Gastrocnemius medialis (tissue), 4 donors: ENCODE results near the gene PIGX. TPM values are rescaled to one million over a fixed set of nuclear protein-coding genes. Genes with fewer than 3 reads are reported as not detected.

Source experiments
- ATAC-seq, 2 donors: fragments of 150-250 bp; one replicate each; pipeline ENCODE4 v1.9.1; 2016
- DNase-seq, 2 donors: peaks; one replicate each; pipeline ENCODE4 v3.0.0-alpha.2; 2019
- H3K27ac ChIP-seq, 4 donors: fragments of 200-600 bp; sonication (generic); 1 replicate in 1 of 4; 2 replicates in 3 of 4; pipeline ENCODE4 v1.5.1; 2016 to 2018; ENCODE audit warnings: mild to moderate bottlenecking in 2 of 4, moderate library complexity in 1 of 4
- H3K27me3 ChIP-seq, 3 donors: fragments of 200-600 bp; sonication (generic) in 2 of 3; 1 replicate in 1 of 3; 2 replicates in 2 of 3; pipeline versions ENCODE4 v1.5.1 to v1.6.0; 2016 to 2019; ENCODE audit warnings: mild to moderate bottlenecking in 1 of 3, moderate library complexity in 1 of 3
- H3K36me3 ChIP-seq, 2 donors: fragments of 200-600 bp; sonication (generic) in 1 of 2; one replicate each; pipeline ENCODE4 v1.5.1; 2017 to 2018
- H3K4me1 ChIP-seq, 2 donors: fragments of 200-600 bp; sonication (generic) in 1 of 2; one replicate each; pipeline ENCODE4 v1.5.1; 2016 to 2017; ENCODE audit warnings: mild to moderate bottlenecking in 2 of 2
- H3K4me3 ChIP-seq, 4 donors: fragments of 200-600 bp; sonication (generic) in 3 of 4; 1 replicate in 1 of 4; 2 replicates in 3 of 4; pipeline ENCODE4 v1.5.1; 2016 to 2019; ENCODE audit warnings: mild to moderate bottlenecking in 2 of 4
- H3K9me3 ChIP-seq, 3 donors: fragments of 200-600 bp; sonication (generic) in 2 of 3; 1 replicate in 1 of 3; 2 replicates in 2 of 3; pipeline ENCODE4 v1.5.1; 2016 to 2019
- POLR2A ChIP-seq, 2 donors: fragments of 450-650 bp; IDR thresholded peaks; one replicate each; pipeline ENCODE4 v1.6.1; 2017; ENCODE audit warnings: antibody characterized with exemption in 2 of 2, mild to moderate bottlenecking in 2 of 2, moderate library complexity in 2 of 2
- in situ Hi-C, 4 donors: fragments of 200-750 bp; cut with MboI; loops; one replicate each; pipeline versions ENCODE4 v1.15.0 to v1.8.0; 2017; ENCODE audit warnings: low sequenced_read_pairs in 4 of 4
- intact Hi-C: fragments of 100-400 bp; cut with DNase I; formaldehyde crosslinking; loops from one replicate; pipeline ENCODE4 v1.15.1; 2023; ENCODE audit warnings: low total_unique reads
- total RNA-seq, 4 donors: library from RNA; depleted of rRNA; stranded (reverse); fragments of >200 nt; gene quantifications; one replicate each; pipeline versions ENCODE4 v1.1.0 to v1.2.3, GENCODE V29; 2016
- TF ChIP-seq, protein P1 (sequence below), 5 experiments: fragments of 450-650 bp in 3 of 5; fragments of 200-600 bp in 2 of 5; sonication (generic) in 2 of 5; IDR thresholded peaks in 4 of 5; conservative IDR thresholded peaks in 1 of 5; 1 replicate in 4 of 5; 2 replicates in 1 of 5; pipeline ENCODE4 v1.5.1; 2016 to 2019; ENCODE audit warnings: antibody characterized with exemption in 5 of 5, mild to moderate bottlenecking in 3 of 5, moderate library complexity in 3 of 5

PIGX gene
- total RNA-seq, 4 donors from 2014 or later, result 13.2 to 35.1 (median 28.8) TPM

DNA sequence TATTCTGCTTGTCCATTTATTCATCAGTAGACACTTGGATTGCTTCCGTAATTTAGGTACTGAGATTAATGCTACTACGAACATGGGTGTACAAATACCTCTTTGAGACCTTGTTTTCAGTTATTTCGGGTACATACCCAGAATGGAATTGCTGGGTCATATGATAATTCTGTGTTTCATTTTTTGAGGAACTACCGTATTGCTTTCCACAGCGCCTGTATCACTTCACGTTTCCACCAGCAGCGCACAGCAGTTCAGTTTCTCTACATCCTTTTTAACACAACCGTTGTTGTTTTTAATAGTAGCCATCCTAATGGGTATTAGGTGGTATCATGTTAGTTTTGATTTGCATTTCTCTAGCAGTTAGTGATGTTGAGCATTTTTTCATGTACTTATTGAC is 36.9 kb downstream of the PIGX start:
- TF ChIP-seq, protein P1, sequence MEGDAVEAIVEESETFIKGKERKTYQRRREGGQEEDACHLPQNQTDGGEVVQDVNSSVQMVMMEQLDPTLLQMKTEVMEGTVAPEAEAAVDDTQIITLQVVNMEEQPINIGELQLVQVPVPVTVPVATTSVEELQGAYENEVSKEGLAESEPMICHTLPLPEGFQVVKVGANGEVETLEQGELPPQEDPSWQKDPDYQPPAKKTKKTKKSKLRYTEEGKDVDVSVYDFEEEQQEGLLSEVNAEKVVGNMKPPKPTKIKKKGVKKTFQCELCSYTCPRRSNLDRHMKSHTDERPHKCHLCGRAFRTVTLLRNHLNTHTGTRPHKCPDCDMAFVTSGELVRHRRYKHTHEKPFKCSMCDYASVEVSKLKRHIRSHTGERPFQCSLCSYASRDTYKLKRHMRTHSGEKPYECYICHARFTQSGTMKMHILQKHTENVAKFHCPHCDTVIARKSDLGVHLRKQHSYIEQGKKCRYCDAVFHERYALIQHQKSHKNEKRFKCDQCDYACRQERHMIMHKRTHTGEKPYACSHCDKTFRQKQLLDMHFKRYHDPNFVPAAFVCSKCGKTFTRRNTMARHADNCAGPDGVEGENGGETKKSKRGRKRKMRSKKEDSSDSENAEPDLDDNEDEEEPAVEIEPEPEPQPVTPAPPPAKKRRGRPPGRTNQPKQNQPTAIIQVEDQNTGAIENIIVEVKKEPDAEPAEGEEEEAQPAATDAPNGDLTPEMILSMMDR (IDR thresholded peaks at IDR 0.05 in 4 of 5, conservative IDR thresholded peaks at IDR 0.05 in 1 of 5), result no peak
- no peak for TF ChIP-seq POLR2A (IDR thresholded peaks at IDR 0.05)
- ATAC-seq (no peak), DNase-seq (no peak)
- H3K9me3 ChIP-seq, result no peaks in the 10 kb centered on the region
- H3K36me3 ChIP-seq, result no peaks in the 10 kb centered on the region
- in situ Hi-C loops, result loop anchor here in 1 of 4 donors (10.0 kb wide), 1 partner anchor 46 kb away; no protein-coding TSS in a partner anchor
- no peak overlapping the region for H3K4me3 ChIP-seq
- H3K27me3 ChIP-seq, result no peaks in the 10 kb centered on the region
- H3K27ac ChIP-seq, result no peak overlapping the region
- intact Hi-C loops, result no loop called here
- H3K4me1 ChIP-seq, result peaks cover 0 to 9% of the 10 kb centered on the region in 2 donors

DNA sequence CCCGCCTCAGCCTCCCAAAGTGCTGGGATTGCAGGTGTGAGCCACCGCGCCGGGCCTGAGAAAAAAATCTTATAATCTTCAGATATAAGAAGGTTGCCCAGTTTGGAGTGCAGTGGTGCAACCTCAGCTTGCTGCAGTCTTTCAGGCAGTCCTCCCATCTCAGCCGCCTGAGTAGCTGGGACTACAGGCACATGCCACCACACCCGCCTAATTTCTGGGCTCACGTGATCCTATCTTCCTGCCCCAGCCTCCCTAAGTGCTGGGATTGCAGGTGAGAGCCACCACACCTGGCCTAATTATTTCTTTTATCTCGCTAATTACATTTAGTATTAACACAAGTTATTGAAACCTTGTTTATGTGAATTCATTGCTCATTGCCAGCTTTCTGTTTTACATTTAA is 41.0 kb downstream of the PIGX start:
- no peak for TF ChIP-seq POLR2A (IDR thresholded peaks at IDR 0.05)
- TF ChIP-seq, protein P1 (IDR thresholded peaks at IDR 0.05 in 4 of 5, conservative IDR thresholded peaks at IDR 0.05 in 1 of 5), result no peak
- Histone ChIP-seq H3K27ac (no peak overlapping the region), H3K27me3 (no peaks in the 10 kb centered on the region), H3K36me3 (peaks cover 0 to 5% of the 10 kb centered on the region in 2 donors), H3K9me3 (no peaks in the 10 kb centered on the region), H3K4me3 (no peak overlapping the region), H3K4me1 (peaks cover 3 to 21% of the 10 kb centered on the region in 2 donors)
- DNase-seq (no peak), ATAC-seq (no peak)
- intact Hi-C loops (no loop called here), in situ Hi-C loops (no loop called here)

DNA sequence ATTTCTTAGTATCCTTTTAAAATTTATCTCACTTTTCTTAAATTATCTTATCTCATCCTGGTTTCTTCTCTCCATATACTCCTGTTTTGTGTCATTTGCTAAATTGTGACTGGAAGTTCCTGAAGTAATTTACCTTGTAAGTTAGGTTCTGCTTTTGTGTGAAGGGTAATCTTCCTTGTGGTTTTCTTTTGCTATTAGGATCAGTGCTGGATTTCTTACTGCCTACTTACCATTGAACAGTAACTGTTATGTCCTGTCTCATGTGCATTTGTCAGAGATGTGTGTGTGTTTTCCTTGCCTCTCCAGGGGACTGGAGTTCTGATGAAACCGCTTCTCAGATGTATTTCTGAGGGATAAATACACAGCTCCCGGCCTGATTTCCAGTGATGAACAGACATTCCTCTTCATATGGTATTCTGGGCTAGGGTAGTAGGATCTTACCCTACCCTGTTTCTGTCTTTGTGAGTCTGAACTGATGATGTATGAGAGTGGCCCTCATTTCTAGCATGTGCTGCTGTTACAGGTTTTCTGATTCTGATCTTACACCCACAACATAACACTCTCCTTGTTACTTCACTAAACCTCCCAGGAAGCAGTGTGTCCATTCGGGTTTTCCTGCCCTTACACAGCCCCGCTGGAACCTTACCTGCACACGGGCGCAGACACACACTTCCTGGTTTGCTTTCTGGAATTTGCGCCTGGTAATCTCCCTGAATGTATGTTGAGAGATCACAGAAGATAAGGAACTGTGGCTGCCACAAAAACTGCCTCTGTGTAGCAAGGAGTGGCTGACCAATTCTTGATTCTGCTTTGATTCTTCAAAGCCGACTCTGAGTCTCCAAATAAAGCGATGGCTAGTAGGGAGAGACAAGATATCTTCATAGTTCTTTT is 42.2 kb downstream of the PIGX start:
- intact Hi-C loops, result no loop called here
- in situ Hi-C loops, result no loop called here
- ATAC-seq, result no peak
- peaks cover 3 to 31% of the 10 kb centered on the region in 2 donors for H3K4me1 ChIP-seq
- no peaks in the 10 kb centered on the region for H3K27me3 ChIP-seq
- no peak overlapping the region for H3K4me3 ChIP-seq
- H3K36me3 ChIP-seq, result peaks cover 0 to 5% of the 10 kb centered on the region in 2 donors
- H3K9me3 ChIP-seq, result no peaks in the 10 kb centered on the region
- H3K27ac ChIP-seq, result no peak overlapping the region
- TF ChIP-seq, protein P1 (IDR thresholded peaks at IDR 0.05 in 4 of 5, conservative IDR thresholded peaks at IDR 0.05 in 1 of 5), result no peak
- no peak for TF ChIP-seq POLR2A (IDR thresholded peaks at IDR 0.05)
- DNase-seq, result no peak

DNA sequence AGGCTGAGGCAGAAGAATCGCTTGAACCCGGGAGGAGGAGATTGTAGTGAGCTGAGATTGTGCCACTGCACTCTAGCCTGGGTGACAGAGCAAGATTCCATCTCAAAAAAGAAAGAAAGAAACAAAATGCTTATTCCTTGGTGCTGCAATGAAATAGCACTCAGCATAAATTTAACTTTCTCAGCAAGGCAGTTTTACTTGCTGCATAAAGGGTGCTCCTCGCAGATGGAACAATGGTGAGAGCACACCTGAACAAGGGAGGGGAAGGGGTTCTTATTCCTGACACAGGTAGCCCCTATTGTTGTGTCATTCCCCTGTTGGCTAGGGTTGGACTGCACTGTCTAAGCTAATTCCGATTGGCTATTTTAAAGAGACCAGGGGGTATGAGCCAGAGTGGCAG is 44.6 kb downstream of the PIGX start:
- peaks cover 0 to 5% of the 10 kb centered on the region in 2 donors for H3K36me3 ChIP-seq
- peaks cover 3 to 31% of the 10 kb centered on the region in 2 donors for H3K4me1 ChIP-seq
- DNase-seq, result no peak
- in situ Hi-C loops (no loop called here), intact Hi-C loops (no loop called here)
- ATAC-seq, result no peak
- no peaks in the 10 kb centered on the region for H3K9me3 ChIP-seq
- TF ChIP-seq, protein P1 (IDR thresholded peaks at IDR 0.05 in 4 of 5, conservative IDR thresholded peaks at IDR 0.05 in 1 of 5), result no peak
- TF ChIP-seq POLR2A (IDR thresholded peaks at IDR 0.05), result no peak
- no peaks in the 10 kb centered on the region for H3K27me3 ChIP-seq
- no peak overlapping the region for H3K4me3 ChIP-seq
- no peak overlapping the region for H3K27ac ChIP-seq
